H1 (cell line): Measurements from ENCODE around the gene MST1R. TPM values are rescaled to one million over a fixed set of nuclear protein-coding genes. Genes with fewer than 3 reads are reported as not detected.

Source experiments
- CTCF ChIA-PET: fragments of 300-600 bp; sonication (Branson Sonifier 250); formaldehyde crosslinking; loops from one replicate; lab custom pipeline; 2021; ENCODE audit not compliant: partially characterized antibody; lab: Charles Lee
- POLR2A ChIA-PET: fragments of 300-600 bp; sonication (Branson Sonifier 250); formaldehyde crosslinking; loops from one replicate; lab custom pipeline; 2021; ENCODE audit warnings: inconsistent platforms; ENCODE audit not compliant: partially characterized antibody; lab: Charles Lee
- DNase-seq, 2 experiments: peaks; one replicate each; pipeline versions ENCODE4 v3.0.0 to v3.0.0-alpha.2; 2010 to 2022; ENCODE audit warnings: low spot score in 2 of 2, low read depth in 1 of 2, mixed read lengths in 1 of 2
- FAIRE-seq: peaks from 2 replicates; lab custom pipeline; 2011; peaks lifted over from hg19 to GRCh38; lab: Jason Lieb, UNC
- H2AFZ ChIP-seq: 2 replicates; pipeline ENCODE4 v1.8.1; 2012; ENCODE audit warnings: low read length, inconsistent platforms
- H2AK5ac ChIP-seq: 2 replicates; pipeline ENCODE4 v1.6.1; 2013; ENCODE audit warnings: low read depth, low read length
- H2BK120ac ChIP-seq: replicated peaks from 2 replicates; pipeline ENCODE3; 2013; ENCODE audit warnings: low read depth, low read length, inconsistent platforms
- H2BK12ac ChIP-seq: 2 replicates; pipeline ENCODE4 v1.6.1; 2013; ENCODE audit warnings: low read depth, low read length
- H2BK15ac ChIP-seq: 2 replicates; pipeline ENCODE4 v1.6.1; 2013; ENCODE audit warnings: low read length
- H2BK20ac ChIP-seq: 2 replicates; pipeline ENCODE4 v1.6.1; 2013; ENCODE audit warnings: low read length
- H2BK5ac ChIP-seq: 2 replicates; pipeline ENCODE4 v1.6.1; 2013; ENCODE audit warnings: low read depth, low read length
- H3K14ac ChIP-seq: 2 replicates; pipeline ENCODE4 v1.6.1; 2013; ENCODE audit warnings: inconsistent platforms; ENCODE audit not compliant: insufficient read length
- H3K18ac ChIP-seq: 2 replicates; pipeline ENCODE4 v1.6.1; 2013; ENCODE audit warnings: low read length; ENCODE audit errors: extremely low read depth
- H3K23ac ChIP-seq: 2 replicates; pipeline ENCODE4 v1.6.1; 2013; ENCODE audit warnings: inconsistent platforms; ENCODE audit not compliant: insufficient read length
- H3K23me2 ChIP-seq: 2 replicates; pipeline ENCODE4 v1.6.1; 2013; ENCODE audit warnings: low read depth, low read length
- H3K27ac ChIP-seq: 2 replicates; pipeline ENCODE4 v1.6.1; 2011; ENCODE audit warnings: low read depth, low read length, inconsistent platforms
- H3K27me3 ChIP-seq, 4 experiments: replicated peaks in 1 of 4; 1 replicate in 1 of 4; 2 replicates in 3 of 4; pipeline versions ENCODE4 v1.6.1 to v1.8.1; 2011 to 2013; ENCODE audit warnings: low read length in 3 of 4, mild to moderate bottlenecking in 3 of 4, inconsistent platforms in 2 of 4, mixed read lengths in 2 of 4, moderate library complexity in 1 of 4; ENCODE audit not compliant: control insufficient read depth in 3 of 4, insufficient read depth in 3 of 4; ENCODE audit errors: extremely low read depth in 1 of 4
- H3K36me3 ChIP-seq, 4 experiments: 2 replicates each; pipeline versions ENCODE4 v1.6.1 to v1.8.1; 2011 to 2013; ENCODE audit warnings: mild to moderate bottlenecking in 4 of 4, low read length in 3 of 4, moderate library complexity in 2 of 4, control low read depth in 1 of 4, inconsistent platforms in 1 of 4; ENCODE audit not compliant: insufficient read depth in 4 of 4, control insufficient read depth in 2 of 4
- H3K4ac ChIP-seq: replicated peaks from 2 replicates; pipeline ENCODE3; 2013; ENCODE audit warnings: low read length, low read depth, mixed read lengths, inconsistent platforms; ENCODE audit not compliant: insufficient read length
- H3K4me1 ChIP-seq, 4 experiments: replicated peaks in 1 of 4; 1 replicate in 1 of 4; 2 replicates in 3 of 4; pipeline versions ENCODE4 v1.6.1 to v1.8.1; 2011 to 2013; ENCODE audit warnings: low read length in 3 of 4, inconsistent platforms in 2 of 4, mixed read lengths in 1 of 4; ENCODE audit not compliant: insufficient read depth in 4 of 4, control insufficient read depth in 3 of 4
- H3K4me2 ChIP-seq, 2 experiments: 2 replicates each; pipeline versions ENCODE4 v1.6.1 to v1.8.1; 2011 to 2013; ENCODE audit warnings: low read depth in 2 of 2, low read length in 2 of 2, control low read depth in 1 of 2, inconsistent platforms in 1 of 2, mild to moderate bottlenecking in 1 of 2; ENCODE audit not compliant: insufficient read depth in 1 of 2
- H3K4me3 ChIP-seq, 4 experiments: fragments of 200-600, 300-600 bp in 1 of 4; sonication (generic), shearing (Covaris generic), sonication (Bioruptor Twin) in 1 of 4; 2 replicates each; pipeline versions ENCODE4 v1.5.1 to v1.8.1; 2011 to 2016; ENCODE audit warnings: low read length in 4 of 4, low read depth in 3 of 4, control low read depth in 2 of 4, inconsistent platforms in 2 of 4, mild to moderate bottlenecking in 2 of 4, mixed read lengths in 1 of 4, moderate library complexity in 1 of 4; ENCODE audit not compliant: insufficient read depth in 2 of 4; ENCODE audit errors: extremely low read depth in 1 of 4
- H3K56ac ChIP-seq: replicated peaks from 2 replicates; pipeline ENCODE3; 2013; ENCODE audit warnings: low read depth, mild to moderate bottlenecking, mixed read lengths, low read length, inconsistent platforms; ENCODE audit not compliant: insufficient read length
- H3K79me1 ChIP-seq: 2 replicates; pipeline ENCODE4 v1.6.1; 2013; ENCODE audit warnings: low read depth, low read length, control low read depth
- H3K79me2 ChIP-seq, 2 experiments: 2 replicates each; pipeline versions ENCODE4 v1.6.1 to v1.8.1; 2012 to 2013; ENCODE audit warnings: low read length in 2 of 2, mild to moderate bottlenecking in 2 of 2, inconsistent platforms in 1 of 2; ENCODE audit not compliant: insufficient read depth in 2 of 2, control insufficient read depth in 1 of 2
- H3K9ac ChIP-seq, 4 experiments: replicated peaks in 1 of 4; 1 replicate in 1 of 4; 2 replicates in 3 of 4; pipeline versions ENCODE4 v1.6.1 to v1.8.1; 2011 to 2013; ENCODE audit warnings: low read depth in 3 of 4, low read length in 3 of 4, control low read depth in 2 of 4, mild to moderate bottlenecking in 2 of 4, moderate library complexity in 2 of 4, inconsistent platforms in 1 of 4; ENCODE audit errors: extremely low read depth in 1 of 4
- H3K9me3 ChIP-seq, 2 experiments: 2 replicates each; pipeline versions ENCODE4 v1.6.1 to v1.8.1; 2012 to 2013; ENCODE audit warnings: mild to moderate bottlenecking in 2 of 2, moderate library complexity in 2 of 2, control low read depth in 1 of 2, inconsistent platforms in 1 of 2, low read depth in 1 of 2, low read length in 1 of 2, mixed read lengths in 1 of 2; ENCODE audit not compliant: insufficient read depth in 2 of 2
- H4K20me1 ChIP-seq, 2 experiments: replicated peaks in 1 of 2; 2 replicates each; pipeline versions ENCODE3 to v1.8.1; 2011 to 2013; ENCODE audit warnings: inconsistent platforms in 2 of 2, low read length in 2 of 2, mild to moderate bottlenecking in 1 of 2; ENCODE audit not compliant: insufficient read depth in 2 of 2, control insufficient read depth in 1 of 2
- H4K5ac ChIP-seq: 2 replicates; pipeline ENCODE4 v1.6.1; 2013; ENCODE audit warnings: low read length, low read depth, mixed read lengths, inconsistent platforms; ENCODE audit not compliant: insufficient read length
- H4K8ac ChIP-seq: 2 replicates; pipeline ENCODE4 v1.8.0; 2013; ENCODE audit warnings: mild to moderate bottlenecking, moderate library complexity, low read length, inconsistent platforms; ENCODE audit not compliant: insufficient read depth; ENCODE audit errors: extremely low read depth
- H4K91ac ChIP-seq: replicated peaks from 2 replicates; pipeline ENCODE3; 2013; ENCODE audit warnings: low read length, mixed read lengths, inconsistent platforms; ENCODE audit not compliant: insufficient read length
- CTBP2 ChIP-seq: IDR thresholded peaks from 2 replicates; pipeline ENCODE4 v1.7.0; 2011; ENCODE audit warnings: borderline replicate concordance, mild to moderate bottlenecking, moderate library complexity, mixed read lengths, low read length; ENCODE audit not compliant: insufficient read depth, insufficient read length
- HDAC2 ChIP-seq, 2 experiments: fragments of 300-600 bp in 1 of 2; sonication (generic) in 1 of 2; IDR thresholded peaks; 2 replicates each; pipeline ENCODE4 v1.6.1; 2011 to 2012; ENCODE audit warnings: low read depth in 2 of 2, low read length in 2 of 2, mild to moderate bottlenecking in 2 of 2, moderate library complexity in 2 of 2, borderline replicate concordance in 1 of 2, inconsistent platforms in 1 of 2
- MAX ChIP-seq: IDR thresholded peaks from 2 replicates; pipeline ENCODE4 v1.6.1; 2012; ENCODE audit warnings: inconsistent platforms
- PHF8 ChIP-seq: fragments of 200-600 bp; sonication (generic); conservative IDR thresholded peaks from 2 replicates; pipeline ENCODE4 v1.7.1; 2012; ENCODE audit warnings: low read depth, mild to moderate bottlenecking, inconsistent platforms, low read length, moderate library complexity
- RNF2 ChIP-seq: fragments of 200-900, 300-1000 bp; sonication (generic); IDR thresholded peaks from 2 replicates; pipeline ENCODE4 v1.7.1; 2016; ENCODE audit warnings: borderline replicate concordance, low read depth, mild to moderate bottlenecking, antibody characterized with exemption, low read length; ENCODE audit not compliant: poor library complexity, severe bottlenecking; ENCODE audit errors: missing control alignments
- SIN3A ChIP-seq, 2 experiments: IDR thresholded peaks in 1 of 2; conservative IDR thresholded peaks in 1 of 2; 2 replicates each; pipeline ENCODE4 v1.6.1; 2011 to 2012; ENCODE audit warnings: low read length in 2 of 2, improper control_type of control experiment in 1 of 2, low read depth in 1 of 2, mild to moderate bottlenecking in 1 of 2
- SP1 ChIP-seq: IDR thresholded peaks from 2 replicates; pipeline ENCODE4 v1.6.1; 2011; ENCODE audit warnings: low read depth, low read length
- TAF1 ChIP-seq: IDR thresholded peaks from 2 replicates; pipeline ENCODE4 v1.6.1; 2011; ENCODE audit warnings: mild to moderate bottlenecking, low read depth, low read length
- WGBS, 2 experiments: shearing (Covaris generic) in 1 of 2; methylation state at CpG; one replicate each; pipeline versions ENCODE4 v1.1.6 to v1.1.7; 2013 to 2015; ENCODE audit warnings: low lambda C conversion rate in 2 of 2, mixed read lengths in 2 of 2, inconsistent platforms in 1 of 2, low coverage in 1 of 2, missing lambda C conversion rate in 1 of 2; ENCODE audit not compliant: insufficient replicate concordance in 2 of 2, insufficient coverage in 1 of 2, insufficient read length in 1 of 2; ENCODE audit errors: extremely low coverage in 1 of 2, missing lambda C conversion rate in 1 of 2; 5-methylcytosine and 5-hydroxymethylcytosine counted together
- polyA plus RNA-seq, 7 experiments: library from polyadenylated mRNA; depleted of rRNA in 3 of 7; stranded (reverse) in 5 of 7; unstranded in 2 of 7; fragments of >200 nt in 5 of 7; fragments of 200-250 nt in 2 of 7; gene quantifications; 1 replicate in 5 of 7; 2 replicates in 1 of 7; 4 replicates in 1 of 7; pipeline versions ENCODE4 v1.2.1 to v1.2.3, GENCODE V29; 2011 to 2013; ENCODE audit warnings: missing spikeins in 2 of 7, mixed read lengths in 2 of 7
- total RNA-seq: library from RNA; stranded (reverse); fragmentation: NEBNext Ultra II Directional; extraction: Animal tissue kit (Norgen Biotek cat#: 25700); gene quantifications from 2 replicates; pipeline ENCODE4 v1.2.1, GENCODE V29; 2021

Gene MST1R
- total and polyA plus RNA-seq, 2 of the 8 experiments (the other 6 are each of a cell fraction or from before 2014, with no cell fraction given): 4.8 to 7.6 TPM

- Histone ChIP-seq H3K4ac (peak within 1 kb of the TSS; percentile 63), H2BK5ac (peak within 1 kb of the TSS; percentile 61; the same call in 1 of the 2 replicates), H2BK12ac (peak within 1 kb of the TSS; percentile 85; the same call in 1 of the 2 replicates), H2BK20ac (0 out of 2 replicates have a peak within 1 kb of the TSS, but pooled peaks have one; percentile 6), H2BK120ac (no peak within 1 kb of the TSS), H3K4me2 (peak within 1 kb of the TSS; percentile 33 to 82), H3K27ac (peak within 1 kb of the TSS; percentile 39; the same call in 1 of the 2 replicates), H3K56ac (no peak within 1 kb of the TSS), H3K9ac (peak within 1 kb of the TSS in 2 of 4 experiments; percentile 9 to 16; a peak in 3 of 7 replicates), H4K8ac (peak within 1 kb of the TSS; percentile 92; the same call in 1 of the 2 replicates), H3K79me2 (no peaks in the 10 kb centered on the region), H2AFZ (peak within 1 kb of the TSS; percentile 88), H3K14ac (no peak within 1 kb of the TSS), H4K5ac (peak within 1 kb of the TSS; percentile 38), H2AK5ac (no peak within 1 kb of the TSS), H2BK15ac (peak within 1 kb of the TSS; percentile 72), H4K20me1 (no peaks in the 10 kb centered on the region), H3K23me2 (no peaks in the 10 kb centered on the region), H3K18ac (peak within 1 kb of the TSS; percentile 97), H3K4me1 (peaks cover 2 to 9% (median 5%) of the 10 kb centered on the region in 4 experiments; a peak in 5 of 7 replicates), H3K27me3 (no peaks in the 10 kb centered on the region), H3K4me3 (peak within 1 kb of the TSS; percentile 61 to 87 (median 80)), H3K36me3 (no peaks in the 10 kb centered on the region), H3K23ac (no peak within 1 kb of the TSS), H4K91ac (peak within 1 kb of the TSS; percentile 5), H3K79me1 (no peaks in the 10 kb centered on the region), H3K9me3 (no peaks in the 10 kb centered on the region)
- ChIA-PET POLR2A (interaction anchor here (0.5 to 3.1 kb wide), 15 partner anchors 9 to 191 kb away, joined by 3 to 32 read pairs (median 4); partner anchors contain the start of genes RBM5 and RBM6), CTCF (interaction anchor here (0.6 to 4.4 kb wide), 19 partner anchors 9 to 205 kb away, joined by 3 to 36 read pairs (median 4); partner anchors contain the start of genes INKA1 and RBM6)
- FAIRE-seq (no peak), DNase-seq (peak in 1 of 2 experiments; percentile 100)
- WGBS, 2 experiments: 4% methylated on average over 55 of the region's 56 CpGs; no CpG with 5 or more reads in 1 of the 2 experiments
- TF ChIP-seq SIN3A (conservative IDR thresholded peaks at IDR 0.05 in 1 of 2, IDR thresholded peaks at IDR 0.05 in 1 of 2; ENCODE audit: low read depth in 1 of 2, low read length in 2 of 2) (peak; percentile 81 to 99; a peak in 2 of 4 replicates), RNF2 (no peak), PHF8 (peak; percentile 64), HDAC2 (IDR thresholded peaks at IDR 0.05; ENCODE audit: borderline replicate concordance in 1 of 2, low read depth in 2 of 2, low read length in 2 of 2) (peak in 1 of 2 experiments; percentile 100; a peak in 2 of 4 replicates), SP1 (peak; percentile 27; the same call in 1 of the 2 replicates), TAF1 (peak; percentile 66; the same call in 1 of the 2 replicates), MAX (peak; percentile 96), CTBP2 (peak; percentile 76)
These were observed 25.9 kb upstream of the MST1R start, which contains the start of gene MON1A for GRCh38 chr3:49929291-49930167. Gene MON1A (minus strand): TSS chr3:49929811. CDS start chr3:49913346, 16,465 bp downstream.
